HPDE6-E6E7 (cell line): ENCODE data around the gene ANGEL2.
A peak's percentile ranks its signal among the peaks of the same experiment; 100 is the strongest.

Experiments used
- DNase-seq: peaks from one replicate; pipeline ENCODE4 v3.0.0; 2011; ENCODE audit warnings: missing footprints; ENCODE audit errors: extremely low spot score

The ANGEL2 gene

DNA sequence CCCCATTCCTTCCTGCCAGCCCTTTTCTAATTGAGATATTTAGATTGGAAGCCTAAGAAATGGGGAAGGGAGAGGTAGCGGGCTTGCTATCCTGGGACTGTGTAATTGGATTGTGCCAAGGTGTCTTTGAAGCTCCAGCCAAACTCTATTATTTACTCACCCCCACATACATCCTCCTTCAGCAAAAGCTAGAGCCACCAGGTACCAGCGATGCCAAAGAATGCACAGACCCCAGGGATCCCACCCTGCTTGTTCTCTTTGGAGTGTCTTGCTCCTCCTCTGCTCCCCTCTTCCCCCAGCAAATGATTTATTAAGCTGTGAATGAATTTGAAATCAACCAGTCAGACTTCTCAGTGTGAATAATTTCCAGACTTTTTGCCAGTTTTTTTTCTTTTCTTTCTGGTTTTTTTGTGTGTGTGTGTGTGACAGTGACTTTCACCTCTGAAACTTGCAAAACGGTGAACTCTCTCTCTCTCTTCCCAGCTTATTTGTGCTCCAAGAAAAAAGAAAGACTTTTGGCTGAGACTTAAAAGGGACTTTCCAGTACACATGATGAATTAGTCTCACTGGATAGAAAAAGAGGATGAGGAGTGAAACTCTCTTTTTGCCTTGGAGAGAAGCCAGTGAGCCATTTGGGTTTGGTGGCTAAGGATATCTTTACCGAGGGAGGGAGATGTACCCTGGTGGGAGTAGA lies 63.6 kb downstream of the ANGEL2 start:
- no peak for DNase-seq

DNA sequence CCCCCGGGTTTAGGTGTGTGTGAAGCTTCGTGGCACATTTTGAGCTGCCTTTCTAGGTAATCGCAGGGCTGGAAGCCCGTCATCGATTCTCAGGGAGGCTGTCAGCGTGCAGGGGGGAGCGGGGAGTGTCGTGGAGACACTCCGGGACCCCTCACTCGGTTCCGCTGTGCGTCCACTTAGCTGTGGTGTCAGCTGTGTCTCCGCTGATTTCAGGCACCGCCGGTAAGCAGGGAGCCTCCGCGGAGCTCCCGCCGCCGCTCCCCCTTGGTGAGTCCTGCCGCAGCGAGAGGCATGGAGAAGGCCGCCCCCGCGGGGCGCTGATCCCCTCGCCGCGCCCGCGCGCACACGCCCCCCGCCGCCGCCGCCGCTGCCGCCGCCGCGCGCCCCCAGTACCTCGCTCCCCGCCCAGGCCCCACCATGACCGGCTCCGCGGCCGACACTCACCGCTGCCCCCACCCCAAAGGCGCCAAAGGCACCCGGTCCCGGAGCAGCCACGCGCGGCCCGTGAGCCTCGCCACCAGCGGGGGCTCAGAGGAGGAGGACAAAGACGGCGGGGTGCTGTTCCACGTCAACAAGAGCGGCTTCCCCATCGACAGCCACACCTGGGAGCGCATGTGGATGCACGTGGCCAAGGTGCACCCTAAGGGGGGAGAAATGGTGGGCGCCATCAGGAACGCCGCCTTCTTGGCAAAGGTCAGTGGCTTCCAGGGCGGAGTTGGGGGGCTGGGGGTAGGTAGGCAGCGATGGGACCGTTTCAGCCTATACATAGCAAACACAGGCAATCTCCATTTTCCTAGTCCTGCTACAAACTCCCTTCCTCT lies 64.3 kb downstream of the ANGEL2 start:
- DNase-seq: no peak

DNA sequence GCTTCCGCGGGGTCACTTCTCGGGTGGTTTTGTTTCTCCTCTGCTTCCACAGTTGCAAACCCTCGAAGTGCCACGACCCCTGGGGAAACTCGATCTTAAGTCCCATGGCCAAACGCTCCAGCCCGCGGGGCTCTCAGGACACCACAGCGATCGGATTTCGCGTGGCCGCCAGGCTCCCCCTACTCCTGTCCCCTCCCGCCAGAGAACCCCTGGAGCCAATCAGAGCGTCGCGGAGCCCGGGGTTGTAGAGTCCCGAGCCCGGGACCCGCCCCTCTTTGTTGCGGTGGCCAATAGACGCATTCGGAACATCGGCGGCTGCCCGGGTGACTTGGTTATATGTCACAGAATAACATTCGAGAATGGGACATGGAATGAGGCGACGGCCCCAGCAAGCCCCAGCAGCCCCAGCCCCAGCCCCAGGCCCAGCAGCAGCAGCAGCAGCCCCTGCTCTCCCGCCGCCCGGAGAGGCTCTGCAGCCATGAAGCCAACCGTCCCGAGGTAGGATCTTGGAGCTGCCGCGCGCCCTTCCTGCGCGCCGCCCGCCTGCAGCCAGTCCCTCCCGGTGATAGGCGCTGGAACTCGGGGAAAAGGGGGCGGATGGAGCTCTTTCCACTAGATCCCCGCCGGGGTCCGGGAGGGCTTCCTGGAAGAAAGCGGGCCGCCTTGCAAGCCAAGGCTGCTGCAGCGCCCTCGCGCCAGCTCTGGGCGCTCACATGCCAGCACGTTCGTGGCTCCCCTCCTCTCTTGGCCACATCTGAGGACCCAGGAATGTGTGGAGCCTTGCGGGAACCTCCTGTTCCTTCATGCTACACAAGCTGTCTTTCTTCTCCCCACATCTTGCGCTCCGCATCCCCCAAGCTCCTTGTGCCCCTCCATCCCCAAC lies 65.2 kb downstream of the ANGEL2 start, which contains the start of gene VASH2:
TSS of gene VASH2 (plus strand) at position 299 of the 883 bp plus-strand sequence. CDS start 1,002 bp downstream, outside the sequence.
- peak; percentile 42 for DNase-seq

DNA sequence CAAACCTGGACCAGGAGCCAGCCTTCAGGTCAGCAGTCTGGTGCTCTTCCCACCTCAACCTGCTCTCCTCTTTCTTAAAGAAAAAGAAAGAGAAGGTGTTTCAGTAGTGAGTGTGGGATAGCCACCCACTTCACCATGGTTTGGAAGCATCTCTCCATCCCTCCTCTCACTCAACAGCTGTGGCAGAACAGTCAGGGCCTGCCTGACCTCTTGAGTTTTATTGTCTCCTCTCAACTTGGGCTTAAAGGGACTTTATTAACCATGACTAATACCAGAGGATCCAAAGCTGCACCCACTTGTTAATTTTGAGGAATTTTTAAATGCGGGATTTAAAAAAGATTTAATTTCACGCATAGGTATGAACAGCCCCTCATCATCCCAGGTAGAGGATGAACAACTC lies 65.9 kb downstream of the ANGEL2 start:
- no peak for DNase-seq

DNA sequence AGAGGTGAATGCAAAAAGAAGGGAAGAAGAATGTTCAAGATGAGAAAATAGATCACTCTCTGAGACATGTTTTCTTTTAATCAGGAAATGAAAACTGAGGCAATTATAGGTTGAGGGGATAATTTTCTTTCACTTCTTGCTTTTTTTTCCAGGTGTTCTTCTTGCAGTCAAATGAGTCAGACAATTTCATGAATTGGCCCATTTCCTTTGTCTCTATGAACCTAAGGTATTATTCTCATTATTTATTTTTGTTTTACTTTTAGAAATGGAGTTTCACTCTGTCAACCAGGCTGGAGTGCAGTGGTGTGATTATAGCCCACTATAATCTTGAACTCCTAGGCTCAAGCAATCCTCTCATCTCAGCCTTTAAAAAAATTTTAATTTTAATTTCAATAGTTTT lies 68.8 kb downstream of the ANGEL2 start:
- no peak for DNase-seq

DNA sequence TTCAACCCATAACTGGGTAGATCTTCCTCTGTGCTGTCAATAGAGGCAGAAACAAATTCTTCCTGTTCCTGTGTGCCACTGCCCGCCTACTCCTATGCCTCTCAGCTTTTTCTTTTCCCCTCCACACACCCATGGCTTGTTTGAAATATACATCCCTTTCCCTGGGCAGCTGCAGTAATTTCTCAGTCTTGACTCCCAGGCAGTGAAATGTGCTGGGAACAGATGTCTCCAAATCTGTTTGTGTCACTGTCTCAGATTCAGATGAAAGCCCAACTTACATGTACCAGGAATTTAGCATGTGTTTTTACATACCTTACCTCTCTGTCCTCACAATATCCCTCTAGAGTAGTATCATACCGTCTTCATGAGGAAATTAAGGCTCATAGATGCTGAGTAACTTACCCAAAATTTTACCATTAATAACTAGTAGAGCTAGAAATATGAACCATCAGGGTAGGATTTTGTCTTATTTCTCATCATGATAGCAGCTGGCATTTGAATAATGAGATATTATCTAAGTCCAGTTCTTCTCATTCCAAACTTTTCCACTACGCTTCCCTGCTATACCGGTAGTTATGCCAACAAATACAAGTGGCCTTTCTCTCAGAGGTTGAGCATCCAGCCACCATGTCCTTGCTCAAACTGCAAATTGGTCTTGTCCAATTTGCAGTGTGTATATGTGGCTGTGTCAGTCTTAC lies 70.1 kb downstream of the ANGEL2 start:
- no peak for DNase-seq

DNA sequence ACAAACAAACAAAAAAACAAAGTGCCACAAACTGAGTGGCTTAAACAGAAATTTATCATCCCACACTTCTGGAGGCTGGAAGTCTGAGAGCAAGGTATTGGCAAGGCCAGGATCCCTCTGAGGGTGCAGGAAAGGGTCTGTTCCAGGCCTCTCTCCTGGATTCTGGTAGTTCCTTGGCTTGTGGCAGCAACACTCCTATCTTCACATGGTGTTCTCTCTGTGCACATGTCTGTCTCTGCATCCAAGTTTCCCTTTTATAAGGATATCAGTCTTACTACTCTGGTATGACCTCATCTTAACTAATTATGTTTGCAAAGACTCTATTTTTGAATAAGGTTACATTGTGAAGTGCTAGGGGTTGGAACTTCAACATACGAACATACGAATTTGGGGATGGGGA lies 70.6 kb downstream of the ANGEL2 start:
- DNase-seq: no peak

DNA sequence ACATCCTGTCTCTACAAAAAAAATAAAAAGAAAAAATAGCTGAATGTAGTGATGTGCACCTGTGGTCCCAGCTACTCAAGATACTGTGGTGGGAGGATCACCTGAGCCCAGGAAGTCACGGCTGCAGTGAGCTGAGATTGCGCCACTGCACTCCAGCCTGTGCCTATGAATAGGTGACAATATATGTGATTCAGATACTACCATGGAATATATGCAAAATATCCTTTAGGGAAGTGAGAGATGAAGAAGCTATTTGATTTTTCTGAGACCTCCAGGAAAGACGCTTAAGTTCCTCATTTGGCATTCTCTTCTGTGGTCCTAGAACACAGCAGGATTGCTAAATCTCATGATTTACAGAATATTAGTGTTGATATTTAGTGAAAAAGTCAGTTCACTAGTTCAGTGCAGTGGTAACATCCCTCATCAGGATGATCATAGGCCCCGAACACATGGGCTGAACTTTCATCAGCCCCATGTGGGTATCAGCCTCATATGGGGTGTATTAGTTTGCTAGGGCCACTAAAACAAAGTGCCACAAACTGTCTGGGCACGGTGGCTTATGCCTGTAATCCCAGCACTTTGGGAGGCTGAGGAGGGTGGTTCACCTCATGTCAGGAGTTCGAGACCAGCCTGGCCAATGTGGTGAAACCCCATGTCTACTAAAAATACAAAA lies 71.3 kb downstream of the ANGEL2 start:
- DNase-seq: no peak

DNA sequence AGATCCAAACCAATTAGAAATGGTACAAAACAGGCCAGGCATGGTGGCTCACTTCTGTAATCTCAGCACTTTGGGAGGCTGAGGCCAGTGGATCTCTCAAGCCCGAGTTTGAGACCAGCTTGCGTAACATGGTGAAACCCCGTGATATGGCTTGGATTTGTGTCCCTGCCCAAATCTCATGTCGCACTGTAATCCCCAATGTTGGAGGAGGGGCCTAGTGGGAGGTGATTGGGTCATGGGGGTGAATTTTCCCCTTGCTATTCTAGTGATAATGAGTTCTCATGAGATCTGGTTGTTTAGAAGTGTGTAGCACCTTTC lies 72.3 kb downstream of the ANGEL2 start:
- DNase-seq: no peak

DNA sequence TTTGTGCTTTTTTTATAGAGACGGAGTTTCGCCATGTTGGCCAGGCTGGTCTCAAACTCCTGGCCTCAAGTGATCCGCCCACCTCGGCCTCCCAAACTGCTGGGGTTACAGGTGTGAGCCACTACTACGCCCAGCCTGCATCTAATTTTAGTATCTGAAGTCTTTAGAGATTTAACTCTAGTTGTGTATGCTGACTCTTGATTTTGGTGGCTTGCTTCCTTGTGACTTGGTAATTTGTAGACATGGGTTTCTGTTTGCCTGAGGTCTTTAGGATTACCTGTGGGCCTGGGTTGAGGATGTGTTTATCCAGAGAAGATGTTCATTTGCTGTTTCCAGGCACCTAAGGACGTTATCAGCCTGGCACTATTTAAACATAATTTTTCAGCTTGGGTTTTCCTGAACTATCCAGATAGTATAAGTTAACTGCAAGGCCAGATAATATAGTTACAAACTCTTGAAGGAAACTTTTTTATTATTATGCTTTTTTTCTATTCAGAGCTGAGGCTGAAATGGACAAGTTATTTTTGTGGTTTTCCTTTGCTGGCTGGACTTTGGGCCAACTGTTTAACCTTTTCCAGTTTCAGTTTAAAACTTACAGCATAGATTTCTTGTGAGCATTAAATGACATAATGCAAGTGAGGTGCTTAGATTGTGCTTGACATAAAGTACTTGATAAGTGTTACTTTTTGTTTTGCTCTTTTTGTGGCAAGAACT lies 72.8 kb downstream of the ANGEL2 start:
- no peak for DNase-seq
